ENCODE data around the gene OSGEP. TPM values are rescaled to one million over a fixed set of nuclear protein-coding genes. Genes with fewer than 3 reads are reported as not detected.
A peak's percentile ranks its signal among the peaks of the same experiment; 100 is the strongest.
"Not testable (repeated sequence)": the region's sequence is repeated elsewhere in the genome, so short reads cannot be mapped to it uniquely, and the experiment has no call there.

The OSGEP gene
- total RNA-seq, 1 donor from 2014 or later: 57.1 TPM

- peaks cover 3% of the 10 kb centered on the region for H3K27me3 Mint-ChIP-seq
- H3K4me3 Mint-ChIP-seq: peak overlapping the region; percentile 94
- H3K9me3 Mint-ChIP-seq: peaks cover 5% of the 10 kb centered on the region
- peak overlapping the region; percentile 93 for H3K27ac Mint-ChIP-seq
- peaks cover 18% of the 10 kb centered on the region for H3K36me3 Mint-ChIP-seq
- no peak for TF ChIP-seq CTCF (conservative IDR thresholded peaks at IDR 0.05)
- DNase-seq (ENCODE audit: extremely low spot score, unreplicated experiment): no peak
- H3K4me1 Mint-ChIP-seq (ENCODE audit: unreplicated experiment): peaks cover 24% of the 10 kb centered on the region
Observed at GRCh38 chr14:20460458-20461224, 6.0 kb upstream of the OSGEP start.

- peaks cover 24% of the 10 kb centered on the region for H3K4me1 Mint-ChIP-seq (ENCODE audit: unreplicated experiment)
- peak overlapping the region; percentile 50 for H3K27ac Mint-ChIP-seq
- H3K36me3 Mint-ChIP-seq: peaks cover 18% of the 10 kb centered on the region
- no peak for DNase-seq (ENCODE audit: extremely low spot score, unreplicated experiment)
- TF ChIP-seq CTCF (conservative IDR thresholded peaks at IDR 0.05): no peak
- peaks cover 3% of the 10 kb centered on the region for H3K27me3 Mint-ChIP-seq
- H3K4me3 Mint-ChIP-seq: peak overlapping the region; percentile 94
- peaks cover 5% of the 10 kb centered on the region for H3K9me3 Mint-ChIP-seq
Observed at GRCh38 chr14:20458031-20458789, 3.6 kb upstream of the OSGEP start.

DNA sequence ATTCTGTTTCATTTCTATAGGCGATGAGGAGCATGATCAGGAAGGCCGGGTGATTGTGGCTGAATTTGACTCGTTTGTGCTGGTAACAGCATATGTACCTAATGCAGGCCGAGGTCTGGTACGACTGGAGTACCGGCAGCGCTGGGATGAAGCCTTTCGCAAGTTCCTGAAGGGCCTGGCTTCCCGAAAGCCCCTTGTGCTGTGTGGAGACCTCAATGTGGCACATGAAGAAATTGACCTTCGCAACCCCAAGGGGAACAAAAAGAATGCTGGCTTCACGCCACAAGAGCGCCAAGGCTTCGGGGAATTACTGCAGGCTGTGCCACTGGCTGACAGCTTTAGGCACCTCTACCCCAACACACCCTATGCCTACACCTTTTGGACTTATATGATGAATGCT lies 2.4 kb upstream of the OSGEP start:
- DNase-seq (ENCODE audit: extremely low spot score, unreplicated experiment): no peak
- peaks cover 23% of the 10 kb centered on the region for H3K36me3 Mint-ChIP-seq
- no peak overlapping the region for H3K27ac Mint-ChIP-seq
- no peak for TF ChIP-seq CTCF (conservative IDR thresholded peaks at IDR 0.05)
- H3K27me3 Mint-ChIP-seq: peaks cover 3% of the 10 kb centered on the region
- peaks cover 24% of the 10 kb centered on the region for H3K4me1 Mint-ChIP-seq (ENCODE audit: unreplicated experiment)
- peaks cover 4% of the 10 kb centered on the region for H3K9me3 Mint-ChIP-seq
- H3K4me3 Mint-ChIP-seq: no peak overlapping the region

DNA sequence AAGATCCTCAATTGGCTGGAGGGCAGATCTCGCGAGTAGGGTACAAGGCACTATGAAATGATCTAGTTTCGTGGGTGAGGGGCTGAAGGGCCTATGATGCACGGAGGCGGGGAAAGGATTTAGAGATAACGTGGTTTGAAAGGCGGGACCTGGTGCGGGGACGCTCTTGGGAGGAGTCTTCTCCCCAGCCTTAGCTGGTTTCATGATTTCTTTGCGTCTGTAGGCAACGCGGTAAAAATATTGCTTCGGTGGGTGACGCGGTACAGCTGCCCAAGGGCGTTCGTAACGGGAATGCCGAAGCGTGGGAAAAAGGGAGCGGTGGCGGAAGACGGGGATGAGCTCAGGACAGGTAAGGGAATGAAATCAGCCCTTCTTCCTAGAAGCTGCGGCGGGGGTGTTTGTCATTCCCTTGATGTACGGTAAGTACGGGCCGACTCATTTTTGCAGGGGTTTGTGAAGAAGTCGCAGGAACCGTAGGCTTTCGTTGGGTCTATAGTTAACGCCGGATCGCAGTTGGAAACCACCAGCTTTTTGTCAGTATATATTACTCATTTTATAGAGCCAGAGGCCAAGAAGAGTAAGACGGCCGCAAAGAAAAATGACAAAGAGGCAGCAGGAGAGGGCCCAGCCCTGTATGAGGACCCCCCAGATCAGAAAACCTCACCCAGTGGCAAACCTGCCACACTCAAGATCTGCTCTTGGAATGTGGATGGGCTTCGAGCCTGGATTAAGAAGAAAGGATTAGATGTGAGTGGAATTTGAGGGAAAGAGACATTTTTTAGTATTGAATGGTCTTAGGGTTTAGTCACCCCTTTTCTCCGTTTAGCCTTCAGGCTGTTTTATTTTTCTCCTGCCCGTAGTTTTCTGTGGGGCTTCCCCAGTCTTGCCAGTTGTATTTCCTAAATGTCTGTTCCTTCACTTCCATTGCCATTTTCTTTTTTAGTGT lies 1.0 kb upstream of the OSGEP start:
- DNase-seq (ENCODE audit: extremely low spot score, unreplicated experiment): no peak
- TF ChIP-seq CTCF (conservative IDR thresholded peaks at IDR 0.05): no peak
- no peak overlapping the region for H3K27ac Mint-ChIP-seq
- peaks cover 22% of the 10 kb centered on the region for H3K36me3 Mint-ChIP-seq
- H3K4me3 Mint-ChIP-seq: no peak overlapping the region
- peaks cover 15% of the 10 kb centered on the region for H3K4me1 Mint-ChIP-seq (ENCODE audit: unreplicated experiment)
- H3K9me3 Mint-ChIP-seq: no peaks in the 10 kb centered on the region
- H3K27me3 Mint-ChIP-seq: no peaks in the 10 kb centered on the region

DNA sequence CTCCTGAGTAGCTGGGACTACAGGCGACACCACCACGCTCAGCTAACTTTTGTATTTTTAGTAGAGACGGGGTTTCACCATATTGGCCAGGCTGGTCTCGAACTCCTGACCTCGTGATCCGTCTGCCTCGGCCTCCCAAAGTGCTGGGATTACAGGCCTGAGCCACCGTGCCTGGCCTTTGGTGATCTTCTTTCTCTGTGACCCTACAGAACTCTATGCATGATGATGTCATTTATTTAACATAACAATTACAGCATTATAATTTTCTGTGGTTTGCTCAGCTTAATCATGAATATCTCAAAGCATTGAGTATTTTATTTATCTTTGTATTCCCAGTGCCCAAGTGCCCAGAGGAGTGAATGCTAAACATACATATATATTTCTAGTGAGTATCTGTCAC lies 1.8 kb downstream of the OSGEP start:
- Mint-ChIP-seq H3K4me3 (peak overlapping the region; percentile 69), H3K36me3 (peaks cover 27% of the 10 kb centered on the region)
- H3K27me3 Mint-ChIP-seq; DNase-seq (ENCODE audit: extremely low spot score, unreplicated experiment); H3K4me1 Mint-ChIP-seq (ENCODE audit: unreplicated experiment); H3K9me3 Mint-ChIP-seq; H3K27ac Mint-ChIP-seq: not testable (repeated sequence)
